Heart right ventricle (tissue), 16 donors: ENCODE results near the gene MAP3K5. TPM values are rescaled to one million over a fixed set of nuclear protein-coding genes. Genes with fewer than 3 reads are reported as not detected.

Experiments used
- ATAC-seq, 8 donors: fragments of 200-7000 bp; cut with Tn5 transposase; one replicate each; pipeline ENCODE4 v1.9.1; 2020; ENCODE audit warnings: mild to moderate bottlenecking in 8 of 8, moderate library complexity in 8 of 8, moderate number of reproducible peaks in 1 of 8
- DNase-seq, 2 donors: peaks; one replicate each; pipeline ENCODE4 v3.0.0-alpha.2; 2020
- H3K27ac ChIP-seq, 10 donors: fragments of 200-600 bp; sonication (generic) in 2 of 10; one replicate each; pipeline versions ENCODE4 v1.5.0 to v1.8.0; 2020 to 2022; ENCODE audit warnings: mild to moderate bottlenecking in 3 of 10
- H3K27me3 ChIP-seq, 7 donors: fragments of 200-600 bp; one replicate each; pipeline ENCODE4 v1.8.0; 2021 to 2022; ENCODE audit warnings: mild to moderate bottlenecking in 2 of 7
- H3K36me3 ChIP-seq, 9 donors: fragments of 200-600 bp; sonication (generic) in 1 of 9; one replicate each; pipeline versions ENCODE4 v1.5.0 to v1.8.0; 2020 to 2022; ENCODE audit warnings: mild to moderate bottlenecking in 2 of 9
- H3K4me1 ChIP-seq, 9 donors: fragments of 200-600 bp; sonication (generic) in 1 of 9; one replicate each; pipeline versions ENCODE4 v1.5.0 to v1.8.0; 2020 to 2022; ENCODE audit warnings: mild to moderate bottlenecking in 4 of 9
- H3K4me3 ChIP-seq, 10 donors: fragments of 200-600 bp; sonication (generic) in 2 of 10; one replicate each; pipeline versions ENCODE4 v1.5.0 to v1.8.0; 2020 to 2022; ENCODE audit warnings: mild to moderate bottlenecking in 7 of 10, moderate library complexity in 2 of 10
- H3K9me3 ChIP-seq, 11 donors: fragments of 200-600 bp in 10 of 11; sonication (generic) in 2 of 11; one replicate each; pipeline versions ENCODE4 v1.5.0 to v1.8.0; 2013 to 2022; ENCODE audit warnings: mild to moderate bottlenecking in 2 of 11, control low read depth in 1 of 11, moderate library complexity in 1 of 11
- WGBS, 2 donors: extraction: QIAGEN DNeasy Blood & Tissue Kit; methylation state at CpG; one replicate each; pipeline ENCODE4 v1.1.7; 2013; ENCODE audit warnings: inconsistent platforms in 1 of 2; 5-methylcytosine and 5-hydroxymethylcytosine counted together
- intact Hi-C, 10 donors: fragments of 100-400 bp; cut with DNase I; formaldehyde crosslinking; loops; one replicate each; pipeline versions ENCODE4 v1.11.1 to v1.14.2; 2022
- polyA plus RNA-seq, 2 donors: library from polyadenylated mRNA; stranded (reverse); fragments of 200-250 nt; gene quantifications; one replicate each; pipeline ENCODE4 v1.2.3, GENCODE V29; 2013
- total RNA-seq, 10 donors: library from RNA; stranded (reverse); fragmentation: NEBNext Ultra II Directional in 3 of 10; extraction: Animal tissue kit (Norgen Biotek cat#: 25700) in 3 of 10; gene quantifications; one replicate each; pipeline versions ENCODE4 v1.2.1 to v1.2.4, GENCODE V29; 2021 to 2023
- TF ChIP-seq, protein P1 (sequence below), 9 donors: fragments of 200-600 bp; sonication (generic) in 2 of 9; IDR thresholded peaks; one replicate each; pipeline versions ENCODE4 v1.5.0 to v1.8.0; 2021 to 2022; ENCODE audit warnings: antibody characterized with exemption in 9 of 9, mild to moderate bottlenecking in 5 of 9, moderate library complexity in 1 of 9
- donor health status: Arrhythmogenic right ventricular cardiomyopathy.
- donor health status: ischemic (EF 13 %, LVEDD 7.1; RV severe dilation, severe dysfunction).
- donor health status: healthy with polysubstance abuse.
- donor health status: DM: no; HTN: yes; CAD: no.
- donor health status: DM: no; HTN: no; CAD: no.
- donor health status: ischemic (EF 25% LVEDD 6.9; RV normal size, moderate dysfunction).
- donor health status: ischemic (EF 25% LVEDD 5.7; RV mildly dilated, moderate dysfunction).
- donor health status: healthy.
- donor health status: DM: yes; HTN: yes; CAD: no.
- donor health status: Ischemic cardiomyopathy.
- donor health status: ischemic (EF 35%, LVEDD 5.7; RV mildly dilated, moderate dysfunction).
- donor health status: nonischemic (EF 11% LVEDD 7.7; RV severe dilation, severe dysfunction).
- donor health status: DM: yes; HTN: yes; CAD: no.
- donor health status: PGD.
- donor health status: ischemic (EF 29% LVEDD 5.4; RV normal size, mild dysfunction).
- donor health status: nonischemic (EF 23%, LVEDD 6.1; RV moderate dilation, normal function).

MAP3K5 gene
- total and polyA plus RNA-seq, 12 donors, result 5.1 to 35.7 (median 27.8) TPM

DNA sequence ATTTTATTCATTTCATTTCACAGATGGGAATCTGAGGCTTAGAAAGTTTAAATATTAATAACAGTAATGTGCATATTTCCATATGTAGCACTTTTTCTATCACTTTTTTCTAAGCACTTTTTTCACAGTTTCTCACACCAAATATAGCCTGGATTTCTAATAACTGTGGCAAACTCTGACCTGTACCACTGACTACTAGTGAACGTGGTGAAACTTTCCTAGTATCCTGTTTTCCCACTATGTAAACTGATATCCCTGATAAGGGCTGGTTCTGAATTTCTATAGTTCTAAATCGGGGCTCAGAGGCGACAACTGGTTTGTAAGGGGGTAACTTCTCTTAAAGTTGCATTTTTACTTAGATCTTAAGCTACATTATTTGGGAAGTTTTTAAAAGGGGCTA, 274.7 kb downstream of the MAP3K5 start:
- Histone ChIP-seq H3K4me3 (no peak overlapping the region), H3K4me1 (no peaks in the 10 kb centered on the region), H3K27me3 (no peaks in the 10 kb centered on the region), H3K9me3 (no peaks in the 10 kb centered on the region), H3K36me3 (no peaks in the 10 kb centered on the region), H3K27ac (no peak overlapping the region)
- intact Hi-C loops, result no loop called here
- DNase-seq, result no peak
- TF ChIP-seq, protein P1, sequence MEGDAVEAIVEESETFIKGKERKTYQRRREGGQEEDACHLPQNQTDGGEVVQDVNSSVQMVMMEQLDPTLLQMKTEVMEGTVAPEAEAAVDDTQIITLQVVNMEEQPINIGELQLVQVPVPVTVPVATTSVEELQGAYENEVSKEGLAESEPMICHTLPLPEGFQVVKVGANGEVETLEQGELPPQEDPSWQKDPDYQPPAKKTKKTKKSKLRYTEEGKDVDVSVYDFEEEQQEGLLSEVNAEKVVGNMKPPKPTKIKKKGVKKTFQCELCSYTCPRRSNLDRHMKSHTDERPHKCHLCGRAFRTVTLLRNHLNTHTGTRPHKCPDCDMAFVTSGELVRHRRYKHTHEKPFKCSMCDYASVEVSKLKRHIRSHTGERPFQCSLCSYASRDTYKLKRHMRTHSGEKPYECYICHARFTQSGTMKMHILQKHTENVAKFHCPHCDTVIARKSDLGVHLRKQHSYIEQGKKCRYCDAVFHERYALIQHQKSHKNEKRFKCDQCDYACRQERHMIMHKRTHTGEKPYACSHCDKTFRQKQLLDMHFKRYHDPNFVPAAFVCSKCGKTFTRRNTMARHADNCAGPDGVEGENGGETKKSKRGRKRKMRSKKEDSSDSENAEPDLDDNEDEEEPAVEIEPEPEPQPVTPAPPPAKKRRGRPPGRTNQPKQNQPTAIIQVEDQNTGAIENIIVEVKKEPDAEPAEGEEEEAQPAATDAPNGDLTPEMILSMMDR (IDR thresholded peaks at IDR 0.05), result no peak
- 62 to 66% methylated on average over 3 of the region's 3 CpGs for WGBS, 2 donors
- no peak for ATAC-seq

DNA sequence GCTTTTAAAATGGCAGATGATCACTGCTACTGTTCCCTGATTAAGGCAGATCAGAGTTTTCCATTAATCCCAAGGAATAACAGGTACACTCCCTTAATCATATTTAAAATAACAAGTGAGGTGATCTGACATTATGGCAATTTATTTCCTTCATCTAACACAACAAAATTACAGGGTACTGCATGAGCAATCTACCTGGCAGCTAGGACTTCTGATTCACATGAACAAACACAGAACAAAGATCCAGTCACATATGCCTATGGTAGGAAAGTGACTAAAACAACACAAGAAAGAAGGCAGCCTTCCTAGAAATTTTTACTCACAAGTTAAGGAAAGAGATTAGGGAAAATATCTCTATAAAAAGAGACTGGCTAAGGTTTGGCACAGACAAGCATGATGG, 275.3 kb downstream of the MAP3K5 start:
- no peaks in the 10 kb centered on the region for H3K36me3 ChIP-seq
- TF ChIP-seq, protein P1 (IDR thresholded peaks at IDR 0.05), result no peak

DNA sequence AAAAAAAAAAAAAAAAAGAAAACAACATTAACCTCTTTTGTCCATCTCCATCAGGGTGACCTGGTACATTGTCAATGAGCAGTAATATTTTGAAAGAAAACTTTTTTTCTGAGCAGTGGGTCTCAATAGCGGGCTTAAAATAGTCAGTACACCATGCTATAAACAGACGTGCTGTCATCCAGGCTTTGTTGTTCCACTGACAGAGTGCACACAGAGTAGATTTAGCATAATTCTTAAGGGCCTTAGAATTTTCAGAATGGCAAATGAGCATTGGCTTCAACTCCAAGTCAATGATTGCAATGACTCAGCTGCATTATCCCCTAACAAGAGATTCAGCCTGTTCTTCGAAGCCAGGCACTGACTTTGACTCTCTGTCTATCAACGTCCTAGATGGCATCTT, 277.7 kb downstream of the MAP3K5 start:
- Histone ChIP-seq H3K27me3 (no peaks in the 10 kb centered on the region), H3K9me3 (no peaks in the 10 kb centered on the region), H3K36me3 (no peaks in the 10 kb centered on the region), H3K4me1 (peaks cover 0 to 8% (median 0%) of the 10 kb centered on the region in 9 donors), H3K27ac (no peak overlapping the region), H3K4me3 (no peak overlapping the region)
- ATAC-seq (no peak), DNase-seq (no peak)
- TF ChIP-seq, protein P1 (IDR thresholded peaks at IDR 0.05), result no peak
- intact Hi-C loops, result no loop called here
- 87 to 90% methylated on average over 4 of the region's 4 CpGs for WGBS, 2 donors

More for the DNA sequence above, 275.3 kb downstream of the MAP3K5 start:
- Histone ChIP-seq H3K4me1 (peaks cover 0 to 1% (median 0%) of the 10 kb centered on the region in 9 donors), H3K9me3 (no peaks in the 10 kb centered on the region), H3K27ac (no peak overlapping the region), H3K4me3 (no peak overlapping the region), H3K27me3 (no peaks in the 10 kb centered on the region)
- intact Hi-C loops, result no loop called here
- no peak for DNase-seq
- no peak for ATAC-seq

DNA sequence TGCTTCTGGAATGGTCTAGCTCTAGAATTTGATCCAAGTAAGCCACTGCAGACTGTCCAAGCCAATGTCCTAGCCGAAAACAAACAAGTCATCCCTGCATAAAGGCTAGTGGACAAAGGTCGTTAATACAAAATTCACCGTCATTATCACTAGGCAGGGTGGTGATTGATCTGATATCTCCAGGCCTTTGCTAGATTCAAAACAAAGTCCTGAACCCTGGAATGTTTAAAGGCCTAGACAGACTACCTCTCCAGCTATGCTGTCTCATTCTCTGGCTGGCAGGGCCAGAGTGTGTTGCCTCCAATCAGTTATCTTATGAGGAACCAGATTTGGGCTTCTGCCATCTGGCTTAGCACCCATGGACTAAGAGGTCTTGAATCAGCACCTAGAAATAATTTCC, 280.4 kb downstream of the MAP3K5 start:
- Histone ChIP-seq H3K9me3 (no peaks in the 10 kb centered on the region), H3K4me1 (peaks cover 0 to 8% (median 0%) of the 10 kb centered on the region in 9 donors), H3K27me3 (no peaks in the 10 kb centered on the region), H3K36me3 (no peaks in the 10 kb centered on the region), H3K4me3 (no peak overlapping the region), H3K27ac (no peak overlapping the region)
- TF ChIP-seq, protein P1 (IDR thresholded peaks at IDR 0.05), result no peak
- 59 to 66% methylated on average over 3 of the region's 3 CpGs for WGBS, 2 donors
- intact Hi-C loops, result no loop called here
- peak in 1 of 2 donors; percentile 10 for DNase-seq
- ATAC-seq, result peak in 2 of 8 donors; percentile 56 to 65
